NCI-H2029 (cell line): ENCODE data around the gene PLEK2.

ENCODE experiments used
- DNase-seq: peaks from one replicate; lab custom pipeline; 2025; lab: John Stamatoyannopoulos, UW

The PLEK2 gene

GRCh38 chr14:67397536-67397935 is 14.4 kb downstream of the PLEK2 start:
- no peak for DNase-seq

GRCh38 chr14:67396381-67396970 is 15.5 kb downstream of the PLEK2 start:
- DNase-seq: no peak

- DNase-seq: no peak
Measured at GRCh38 chr14:67395876-67396189, 16.1 kb downstream of the PLEK2 start.

- DNase-seq: no peak
Measured at GRCh38 chr14:67395086-67395875, 16.7 kb downstream of the PLEK2 start.

GRCh38 chr14:67393689-67394088 is 18.3 kb downstream of the PLEK2 start:
- no peak for DNase-seq

GRCh38 chr14:67392800-67393199 is 19.2 kb downstream of the PLEK2 start:
- no peak for DNase-seq

GRCh38 chr14:67392123-67392522 is 19.8 kb downstream of the PLEK2 start:
- no peak for DNase-seq

- DNase-seq: no peak
Measured at GRCh38 chr14:67391268-67391667, 20.7 kb downstream of the PLEK2 start.

GRCh38 chr14:67389811-67390534 is 22.0 kb downstream of the PLEK2 start:
- no peak for DNase-seq

- no peak for DNase-seq
Measured at GRCh38 chr14:67389275-67389674, 22.7 kb downstream of the PLEK2 start.

- DNase-seq: no peak
Measured at GRCh38 chr14:67387195-67387594, 24.8 kb downstream of the PLEK2 start.

- no peak for DNase-seq
Measured at GRCh38 chr14:67385618-67386017, 26.3 kb downstream of the PLEK2 start.

- no peak for DNase-seq
Measured at GRCh38 chr14:67385120-67385519, 26.8 kb downstream of the PLEK2 start.

- DNase-seq: no peak
Measured at GRCh38 chr14:67377916-67378315, 34.0 kb downstream of the PLEK2 start.

- DNase-seq: no peak
Measured at GRCh38 chr14:67373347-67373746, 38.6 kb downstream of the PLEK2 start.

- no peak for DNase-seq
Measured at GRCh38 chr14:67372833-67373232, 39.1 kb downstream of the PLEK2 start.

GRCh38 chr14:67371247-67372148 is 40.5 kb downstream of the PLEK2 start:
- no peak for DNase-seq

- no peak for DNase-seq
Measured at GRCh38 chr14:67370830-67371229, 41.1 kb downstream of the PLEK2 start.

- no peak for DNase-seq
Measured at GRCh38 chr14:67365476-67365875, 46.5 kb downstream of the PLEK2 start.

- DNase-seq: no peak
Measured at GRCh38 chr14:67360470-67361206, 51.3 kb downstream of the PLEK2 start.

- DNase-seq: peak; percentile 92
Measured at GRCh38 chr14:67359775-67360469, 52.0 kb downstream of the PLEK2 start, which contains the start of the genes ATP6V1D and EIF2S1. Gene ATP6V1D, minus strand, starts transcription at chr14:67359804. Its CDS starts 106 bp downstream, at chr14:67359698. Gene EIF2S1, plus strand, starts transcription at chr14:67360328. Its CDS starts 4,440 bp downstream, at chr14:67364768.
